HG02973 (cell line): ENCODE measurements around the gene SLC4A11.

Source experiments
- ATAC-seq: cut with Tn5 transposase; IDR thresholded peaks from one replicate; pipeline ENCODE4 v1.9.1; 2021; ENCODE audit warnings: moderate library complexity; ENCODE audit not compliant: unreplicated experiment

The SLC4A11 gene

GRCh38 chr20:3177746-3178485, 61.1 kb downstream of the SLC4A11 start:
- no peak for ATAC-seq
